GM12878 (cell line): ENCODE data around the gene LRRC56. TPM values are rescaled to one million over a fixed set of nuclear protein-coding genes. Genes with fewer than 3 reads are reported as not detected.

ENCODE experiments used
- ATAC-seq: fragments of 200-7000 bp; cut with Tn5 transposase; 3 replicates; pipeline ENCODE4 v1.9.1; 2020; ENCODE audit warnings: mild to moderate bottlenecking, moderate library complexity
- BruUV-seq: library from RNA; stranded (reverse); fragments of 400-500 nt; replicated peaks from 2 replicates; lab custom pipeline; 2021; lab: Mats Ljungman, UMichigan
- CTCF ChIA-PET: fragments of 300-600 bp; sonication (Branson Sonifier 250); formaldehyde crosslinking; extraction: SDS; loops from one replicate; lab custom pipeline; 2021; ENCODE audit warnings: inconsistent platforms; lab: Yijun Ruan, JAX
- POLR2A ChIA-PET: fragments of 350-600 bp; formaldehyde crosslinking; extraction: SDS; loops from one replicate; lab custom pipeline; 2021; ENCODE audit warnings: inconsistent platforms; lab: Charles Lee
- RAD21 ChIA-PET: fragments of 300-600 bp; sonication (Branson Sonifier 250); formaldehyde crosslinking; loops from one replicate; lab custom pipeline; 2023; ENCODE audit warnings: antibody characterized with exemption; ENCODE audit not compliant: unreplicated experiment; lab: Charles Lee
- SMC1A ChIA-PET: fragments of 300-600 bp; sonication (Branson Sonifier 250); formaldehyde crosslinking; loops from one replicate; lab custom pipeline; 2023; ENCODE audit not compliant: unreplicated experiment, uncharacterized antibody; lab: Charles Lee
- DNase-seq: peaks from one replicate; pipeline ENCODE4 v3.0.0-alpha.2; 2011; ENCODE audit warnings: low read depth, low spot score
- FAIRE-seq: peaks from 3 replicates; lab custom pipeline; 2011; peaks lifted over from hg19 to GRCh38; lab: Jason Lieb, UNC
- H2AFZ ChIP-seq: 2 replicates; pipeline ENCODE4 v1.6.0; 2011; ENCODE audit warnings: low read depth, low read length, control low read depth; ENCODE audit not compliant: control insufficient read depth
- H3K27ac ChIP-seq: 2 replicates; pipeline ENCODE4 v1.5.1; 2011; ENCODE audit warnings: control low read depth; ENCODE audit not compliant: control insufficient read depth, insufficient read depth
- H3K27me3 ChIP-seq, 2 experiments: replicated peaks in 1 of 2; 2 replicates each; pipeline versions ENCODE4 v1.6.0 to v1.6.1; 2011; ENCODE audit warnings: low read length in 1 of 2; ENCODE audit not compliant: control insufficient read depth in 2 of 2, insufficient read depth in 2 of 2
- H3K36me3 ChIP-seq, 2 experiments: 2 replicates each; pipeline ENCODE4 v1.5.1; 2011; ENCODE audit warnings: low read length in 1 of 2; ENCODE audit not compliant: control insufficient read depth in 2 of 2, insufficient read depth in 2 of 2
- H3K4me1 ChIP-seq: 2 replicates; pipeline ENCODE4 v1.6.1; 2011; ENCODE audit warnings: mild to moderate bottlenecking, low read length, moderate library complexity, mixed read lengths; ENCODE audit not compliant: control insufficient read depth, insufficient read depth
- H3K4me2 ChIP-seq: 2 replicates; pipeline ENCODE4 v1.6.0; 2011; ENCODE audit warnings: control low read depth; ENCODE audit not compliant: control insufficient read depth, insufficient read depth
- H3K4me3 ChIP-seq: fragments of 200-600 bp; sonication (generic); 2 replicates; pipeline ENCODE4 v1.5.1; 2016
- H3K79me2 ChIP-seq: 2 replicates; pipeline ENCODE4 v1.6.0; 2011; ENCODE audit warnings: low read length; ENCODE audit not compliant: control insufficient read depth, insufficient read depth
- H3K9ac ChIP-seq: 2 replicates; pipeline ENCODE4 v1.8.0; 2011; ENCODE audit warnings: low read length, control low read depth, mixed read lengths; ENCODE audit not compliant: control insufficient read depth, insufficient read depth
- H3K9me3 ChIP-seq: replicated peaks from 3 replicates; pipeline ENCODE4 v1.5.1; 2011; ENCODE audit warnings: mild to moderate bottlenecking, low read length; ENCODE audit not compliant: control insufficient read depth, insufficient read depth
- H4K20me1 ChIP-seq: 2 replicates; pipeline ENCODE4 v1.6.0; 2011; ENCODE audit not compliant: control insufficient read depth, insufficient read depth
- HDAC2 ChIP-seq: fragments of 200-600 bp; sonication (generic); IDR thresholded peaks from 2 replicates; pipeline ENCODE4 v1.6.1; 2017
- HSF1 ChIP-seq: fragments of 150-350 bp; IDR thresholded peaks from 2 replicates; pipeline ENCODE4 v1.6.1; 2014; ENCODE audit warnings: mild to moderate bottlenecking, low read depth, low read length
- NR2C2 ChIP-seq: IDR thresholded peaks from 2 replicates; pipeline ENCODE4 v1.6.1; 2011; ENCODE audit warnings: borderline replicate concordance, low read depth; ENCODE audit not compliant: control insufficient read depth, insufficient read length
- RB1 ChIP-seq: fragments of 450-650 bp; formaldehyde crosslinking; IDR thresholded peaks from 2 replicates; pipeline ENCODE4 v1.6.1; 2017; ENCODE audit warnings: mild to moderate bottlenecking, borderline replicate concordance
- SMAD1 ChIP-seq: fragments of 450-650 bp; IDR thresholded peaks from 2 replicates; pipeline ENCODE4 v1.6.1; 2018; ENCODE audit warnings: mild to moderate bottlenecking, low read depth; ENCODE audit not compliant: partially characterized antibody
- ZNF217 ChIP-seq: fragments of 450-650 bp; IDR thresholded peaks from 2 replicates; pipeline ENCODE4 v1.6.1; 2017; ENCODE audit warnings: antibody characterized with exemption, mild to moderate bottlenecking
- WGBS: methylation state at CpG from one replicate; pipeline ENCODE4 v1.1.6; 2016; ENCODE audit warnings: low lambda C conversion rate; ENCODE audit not compliant: insufficient replicate concordance, insufficient coverage; ENCODE audit errors: missing lambda C conversion rate; 5-methylcytosine and 5-hydroxymethylcytosine counted together
- in situ Hi-C: fragments of 300-500 bp; cut with MboI; formaldehyde crosslinking; loops from 9 replicates; pipeline ENCODE4 v1.14.3; 2018; ENCODE audit warnings: mixed read lengths
- intact Hi-C: fragments of 100-400 bp; cut with micrococcal nuclease; formaldehyde crosslinking; loops from one replicate; pipeline ENCODE4 v1.14.2; 2022; ENCODE audit not compliant: unreplicated experiment
- polyA plus RNA-seq, 11 experiments: library from polyadenylated mRNA; depleted of rRNA in 4 of 11; unstranded in 6 of 11; stranded (reverse) in 5 of 11; fragments of >200 nt; fragmentation: Nextera tagmentation in 4 of 11; fragmentation: Illumina TruSeq in 1 of 11; extraction: Ambion mirVana in 4 of 11; extraction: Trizol in 1 of 11; gene quantifications; 1 replicate in 1 of 11; 2 replicates in 10 of 11; pipeline versions ENCODE4 v1.2.1 to v1.2.3, GENCODE V29; 2011 to 2016; ENCODE audit warnings: inconsistent platforms in 2 of 11, missing spikeins in 2 of 11, low read depth in 1 of 11
- total RNA-seq, 4 experiments: library from RNA; depleted of rRNA in 3 of 4; stranded (reverse); fragments of >200 nt in 3 of 4; fragmentation: Illumina TruSeq in 1 of 4; extraction: Trizol in 1 of 4; gene quantifications; 2 replicates each; pipeline versions ENCODE4 v1.2.1 to v1.2.3, GENCODE V29; 2013 to 2021

LRRC56 gene
- total and polyA plus RNA-seq, 10 of the 15 experiments (the other 5 are each of a cell fraction or from before 2014, with no cell fraction given), result 0.02 to 1.9 (median 0.75) TPM; not detected in 1

DNA sequence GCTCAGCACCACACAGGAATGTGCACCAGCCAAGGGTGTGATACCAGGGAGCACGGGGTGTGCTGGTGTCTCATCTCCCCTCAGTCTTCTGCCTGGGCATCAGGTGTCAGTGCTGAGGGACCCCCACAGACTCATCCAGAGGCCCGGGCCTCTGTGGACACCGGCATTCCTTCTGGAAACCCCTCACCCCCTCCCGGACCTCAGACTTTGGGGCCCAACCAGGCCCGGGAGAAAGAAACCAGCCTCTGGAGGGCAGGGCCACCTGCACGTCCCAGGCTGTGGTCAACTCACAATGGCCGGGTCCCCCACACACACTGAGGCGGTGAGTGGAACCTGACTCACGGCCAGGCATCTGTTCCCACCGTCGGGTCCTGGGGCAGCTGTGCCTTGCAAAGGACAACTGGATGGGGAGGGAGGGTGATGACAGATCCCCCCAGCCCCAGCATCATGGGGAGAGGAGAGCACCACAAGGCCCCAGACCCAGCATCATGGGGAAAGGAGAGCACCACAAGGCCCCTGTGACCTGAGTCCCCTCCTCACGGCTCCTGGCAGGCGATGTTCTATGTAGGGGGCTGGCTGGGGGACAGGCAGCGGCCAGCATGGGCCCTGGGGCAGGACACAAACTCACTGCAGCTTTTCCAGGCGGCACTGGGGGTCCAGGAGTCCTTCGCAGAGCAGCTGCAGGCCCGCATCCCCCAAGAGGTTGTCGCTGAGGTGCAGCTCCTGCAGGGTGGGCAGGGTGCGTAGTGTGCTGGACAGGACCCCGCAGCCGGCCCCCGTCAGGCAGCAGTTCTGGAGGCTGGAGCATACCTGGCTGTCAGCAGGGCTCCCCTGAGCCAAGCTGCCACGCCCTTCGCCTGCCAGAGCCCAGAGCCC, 37.9 kb upstream of the LRRC56 start:
- SMC1A ChIA-PET, result no interaction called here
- RAD21 ChIA-PET, result no interaction called here
- Histone ChIP-seq H3K27ac (no peak overlapping the region), H3K9ac (no peak overlapping the region), H3K4me2 (no peak overlapping the region), H4K20me1 (no peaks in the 10 kb centered on the region), H3K36me3 (peaks cover 25 to 50% of the 10 kb centered on the region in 2 experiments), H3K27me3 (no peaks in the 10 kb centered on the region), H3K4me1 (peaks cover 17% of the 10 kb centered on the region), H2AFZ (no peak overlapping the region), H3K4me3 (no peak overlapping the region), H3K9me3 (no peaks in the 10 kb centered on the region; the same call in 2 of the 3 replicates), H3K79me2 (peaks cover 15% of the 10 kb centered on the region)
- no TSS peak for BruUV-seq
- in situ Hi-C loops, result loop anchor here (5.0 kb wide), 1 partner anchor 47 kb away; the partner anchor contains the start of gene PTDSS2
- POLR2A ChIA-PET, result interaction anchor here (0.5 to 0.6 kb wide), 2 partner anchors 69 to 156 kb away, joined by 3 to 9 read pairs; no protein-coding TSS in a partner anchor
- 90% methylated on average over 24 of the region's 24 CpGs for WGBS
- ATAC-seq, result no peak
- DNase-seq, result no peak
- intact Hi-C loops, result no loop called here
- CTCF ChIA-PET, result no interaction called here
- FAIRE-seq, result no peak
- TF ChIP-seq HSF1, result no peak
- TF ChIP-seq ZNF217, result no peak
- TF ChIP-seq SMAD1, result no peak
- TF ChIP-seq HDAC2, result no peak
- no peak for TF ChIP-seq RB1
- no peak for TF ChIP-seq NR2C2
